Brain microvascular endothelial cell (primary cell): ENCODE measurements around the gene P2RY2.

Experiments
- DNase-seq: peaks from one replicate; pipeline ENCODE4 v3.0.0-alpha.2; 2020
- H3K27ac ChIP-seq: fragments of 250-450 bp; sonication (Bioruptor Pico); 2 replicates; pipeline ENCODE4 v1.5.1; 2020; ENCODE audit warnings: mild to moderate bottlenecking, moderate library complexity
- H3K27me3 ChIP-seq: fragments of 250-450 bp; sonication (Bioruptor Pico); replicated peaks from 2 replicates; pipeline ENCODE4 v1.5.1; 2020; ENCODE audit warnings: mild to moderate bottlenecking
- H3K36me3 ChIP-seq: fragments of 250-450 bp; sonication (Bioruptor Pico); replicated peaks from 2 replicates; pipeline ENCODE4 v1.5.1; 2020; ENCODE audit warnings: mild to moderate bottlenecking
- H3K4me3 ChIP-seq: 2 replicates; pipeline ENCODE4 v1.5.1; 2011; ENCODE audit warnings: low read depth, mild to moderate bottlenecking, control low read depth, low read length, moderate library complexity
- in situ Hi-C: cut with HindIII; loops from 2 replicates; pipeline ENCODE4 v1.10.0; 2017; ENCODE audit warnings: low sequenced_read_pairs, low pct_ligation_motif_present
- TF ChIP-seq, protein P1 (sequence below): IDR thresholded peaks from 2 replicates; pipeline ENCODE4 v1.5.1; 2011; ENCODE audit warnings: low read depth, mild to moderate bottlenecking, moderate library complexity, low read length, control low read depth, inconsistent platforms; ENCODE audit errors: missing control alignments

Gene P2RY2

GRCh38 chr11:73193251-73194033 lies 24.6 kb upstream of the P2RY2 start:
- in situ Hi-C loops = loop anchor here (25.0 kb wide), 1 partner anchor 356 kb away; no protein-coding TSS in a partner anchor

DNA sequence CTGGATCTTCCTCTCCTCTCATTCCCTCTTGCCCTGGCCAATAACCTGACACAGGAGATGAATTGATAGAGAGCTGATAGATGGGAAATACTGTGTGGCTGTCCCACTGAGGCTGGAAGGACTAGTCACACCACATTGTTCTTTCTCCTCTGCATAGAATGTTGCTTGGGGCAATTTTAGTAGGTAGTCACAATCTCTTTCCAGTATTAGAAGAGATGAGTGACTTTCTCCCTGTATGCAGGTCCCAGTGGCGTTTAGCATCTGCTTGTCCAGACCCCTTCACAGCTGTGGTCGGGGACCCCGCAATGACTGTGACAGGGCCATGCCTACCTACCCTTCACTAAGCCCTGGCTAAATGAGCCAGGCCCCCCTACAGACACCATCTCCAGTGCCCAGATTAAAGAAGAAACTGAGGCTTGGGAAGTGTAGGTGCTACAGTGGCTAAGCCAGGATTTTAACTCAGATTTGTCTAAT lies 24.0 kb upstream of the P2RY2 start:
- Histone ChIP-seq H3K4me3 (no peak overlapping the region), H3K27me3 (no peaks in the 10 kb centered on the region), H3K27ac (no peak overlapping the region), H3K36me3 (no peaks in the 10 kb centered on the region)
- TF ChIP-seq, protein P1, sequence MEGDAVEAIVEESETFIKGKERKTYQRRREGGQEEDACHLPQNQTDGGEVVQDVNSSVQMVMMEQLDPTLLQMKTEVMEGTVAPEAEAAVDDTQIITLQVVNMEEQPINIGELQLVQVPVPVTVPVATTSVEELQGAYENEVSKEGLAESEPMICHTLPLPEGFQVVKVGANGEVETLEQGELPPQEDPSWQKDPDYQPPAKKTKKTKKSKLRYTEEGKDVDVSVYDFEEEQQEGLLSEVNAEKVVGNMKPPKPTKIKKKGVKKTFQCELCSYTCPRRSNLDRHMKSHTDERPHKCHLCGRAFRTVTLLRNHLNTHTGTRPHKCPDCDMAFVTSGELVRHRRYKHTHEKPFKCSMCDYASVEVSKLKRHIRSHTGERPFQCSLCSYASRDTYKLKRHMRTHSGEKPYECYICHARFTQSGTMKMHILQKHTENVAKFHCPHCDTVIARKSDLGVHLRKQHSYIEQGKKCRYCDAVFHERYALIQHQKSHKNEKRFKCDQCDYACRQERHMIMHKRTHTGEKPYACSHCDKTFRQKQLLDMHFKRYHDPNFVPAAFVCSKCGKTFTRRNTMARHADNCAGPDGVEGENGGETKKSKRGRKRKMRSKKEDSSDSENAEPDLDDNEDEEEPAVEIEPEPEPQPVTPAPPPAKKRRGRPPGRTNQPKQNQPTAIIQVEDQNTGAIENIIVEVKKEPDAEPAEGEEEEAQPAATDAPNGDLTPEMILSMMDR = no peak
- DNase-seq = no peak
- in situ Hi-C loops = loop anchor here (25.0 kb wide), 1 partner anchor 357 kb away; no protein-coding TSS in a partner anchor

More at GRCh38 chr11:73193251-73194033, 24.6 kb upstream of the P2RY2 start:
- TF ChIP-seq, protein P1 = no peak
- H3K27ac ChIP-seq = no peak overlapping the region
- no peak for DNase-seq
- no peaks in the 10 kb centered on the region for H3K27me3 ChIP-seq
- H3K4me3 ChIP-seq = no peak overlapping the region
- H3K36me3 ChIP-seq = no peaks in the 10 kb centered on the region

GRCh38 chr11:73194593-73194992 lies 23.5 kb upstream of the P2RY2 start:
- DNase-seq = no peak
- no peak overlapping the region for H3K27ac ChIP-seq
- no peak overlapping the region for H3K4me3 ChIP-seq
- H3K36me3 ChIP-seq = no peaks in the 10 kb centered on the region
- in situ Hi-C loops = loop anchor here (25.0 kb wide), 1 partner anchor 357 kb away; no protein-coding TSS in a partner anchor
- no peaks in the 10 kb centered on the region for H3K27me3 ChIP-seq
- TF ChIP-seq, protein P1 = no peak

- in situ Hi-C loops = loop anchor here (25.0 kb wide), 1 partner anchor 358 kb away; no protein-coding TSS in a partner anchor
- H3K27ac ChIP-seq = no peak overlapping the region
- H3K36me3 ChIP-seq = no peaks in the 10 kb centered on the region
- H3K4me3 ChIP-seq = no peak overlapping the region
- H3K27me3 ChIP-seq = no peaks in the 10 kb centered on the region
- DNase-seq = peak; percentile 18
- TF ChIP-seq, protein P1 = no peak
Measured at GRCh38 chr11:73195191-73196007, 22.7 kb upstream of the P2RY2 start.

- TF ChIP-seq, protein P1 = no peak
- no peak overlapping the region for H3K27ac ChIP-seq
- H3K27me3 ChIP-seq = no peaks in the 10 kb centered on the region
- no peaks in the 10 kb centered on the region for H3K36me3 ChIP-seq
- in situ Hi-C loops = loop anchor here (25.0 kb wide), 1 partner anchor 359 kb away; no protein-coding TSS in a partner anchor
- no peak overlapping the region for H3K4me3 ChIP-seq
- no peak for DNase-seq
Measured at GRCh38 chr11:73196576-73196975, 21.5 kb upstream of the P2RY2 start.
